ENCODE measurements around the gene SSBP2.
A peak's percentile ranks its signal among the peaks of the same experiment; 100 is the strongest.
"Not testable (repeated sequence)": the region's sequence is repeated elsewhere in the genome, so short reads cannot be mapped to it uniquely, and the experiment has no call there.

SSBP2 gene

GRCh38 chr5:81601919-81602318 lies 149.0 kb downstream of the SSBP2 start:
- TF ChIP-seq CTCF (IDR thresholded peaks at IDR 0.05; ENCODE audit: low read depth, low read length): no peak
- no peak overlapping the region for H3K4me3 ChIP-seq (replicated peaks in 1 of 2; ENCODE audit: low read depth in 2 of 2, low read length in 2 of 2)
- DNase-seq (ENCODE audit: low read depth in 2 of 2): peak; percentile 35 to 37

- DNase-seq (ENCODE audit: low read depth in 2 of 2): not testable (repeated sequence)
Measured at GRCh38 chr5:81592085-81592484, 158.8 kb downstream of the SSBP2 start.

GRCh38 chr5:81590498-81591384 lies 160.2 kb downstream of the SSBP2 start:
- DNase-seq (ENCODE audit: low read depth in 2 of 2): peak in 1 of 2 donors; percentile 31

More at GRCh38 chr5:81592085-81592484, 158.8 kb downstream of the SSBP2 start:
- not testable (repeated sequence) for H3K4me3 ChIP-seq (replicated peaks in 1 of 2; ENCODE audit: low read depth in 2 of 2, low read length in 2 of 2)

GRCh38 chr5:81579262-81579924 lies 171.5 kb downstream of the SSBP2 start:
- DNase-seq (ENCODE audit: low read depth in 2 of 2): peak; percentile 33 to 64

More at GRCh38 chr5:81590498-81591384, 160.2 kb downstream of the SSBP2 start:
- H3K4me3 ChIP-seq (replicated peaks in 1 of 2; ENCODE audit: low read depth in 2 of 2, low read length in 2 of 2): no peak overlapping the region
- no peak for TF ChIP-seq CTCF (IDR thresholded peaks at IDR 0.05; ENCODE audit: low read depth, low read length)

GRCh38 chr5:81577091-81577490 lies 173.8 kb downstream of the SSBP2 start:
- no peak for DNase-seq (ENCODE audit: low read depth in 2 of 2)
- no peak for TF ChIP-seq CTCF (IDR thresholded peaks at IDR 0.05; ENCODE audit: low read depth, low read length)
- no peak overlapping the region for H3K4me3 ChIP-seq (replicated peaks in 1 of 2; ENCODE audit: low read depth in 2 of 2, low read length in 2 of 2)

More at GRCh38 chr5:81579262-81579924, 171.5 kb downstream of the SSBP2 start:
- TF ChIP-seq CTCF (IDR thresholded peaks at IDR 0.05; ENCODE audit: low read depth, low read length): no peak
- no peak overlapping the region for H3K4me3 ChIP-seq (replicated peaks in 1 of 2; ENCODE audit: low read depth in 2 of 2, low read length in 2 of 2)

- TF ChIP-seq CTCF (IDR thresholded peaks at IDR 0.05; ENCODE audit: low read depth, low read length): no peak
- no peak overlapping the region for H3K4me3 ChIP-seq (replicated peaks in 1 of 2; ENCODE audit: low read depth in 2 of 2, low read length in 2 of 2)
Measured at GRCh38 chr5:81575924-81576323, 175.0 kb downstream of the SSBP2 start.

GRCh38 chr5:81572201-81572600 lies 178.7 kb downstream of the SSBP2 start:
- no peak for TF ChIP-seq CTCF (IDR thresholded peaks at IDR 0.05; ENCODE audit: low read depth, low read length)
- no peak for DNase-seq (ENCODE audit: low read depth in 2 of 2)
- no peak overlapping the region for H3K4me3 ChIP-seq (replicated peaks in 1 of 2; ENCODE audit: low read depth in 2 of 2, low read length in 2 of 2)

More at GRCh38 chr5:81575924-81576323, 175.0 kb downstream of the SSBP2 start:
- no peak for DNase-seq (ENCODE audit: low read depth in 2 of 2)

All from cardiac fibroblast (primary cell).